Effector CD4-positive, alpha-beta T cell (primary cell): ENCODE results near the gene RAPGEF4.
A peak's percentile ranks its signal among the peaks of the same experiment; 100 is the strongest.

ENCODE experiments used
- DNase-seq: peaks from one replicate; pipeline ENCODE4 v3.0.0-alpha.2; 2020

The RAPGEF4 gene

DNA sequence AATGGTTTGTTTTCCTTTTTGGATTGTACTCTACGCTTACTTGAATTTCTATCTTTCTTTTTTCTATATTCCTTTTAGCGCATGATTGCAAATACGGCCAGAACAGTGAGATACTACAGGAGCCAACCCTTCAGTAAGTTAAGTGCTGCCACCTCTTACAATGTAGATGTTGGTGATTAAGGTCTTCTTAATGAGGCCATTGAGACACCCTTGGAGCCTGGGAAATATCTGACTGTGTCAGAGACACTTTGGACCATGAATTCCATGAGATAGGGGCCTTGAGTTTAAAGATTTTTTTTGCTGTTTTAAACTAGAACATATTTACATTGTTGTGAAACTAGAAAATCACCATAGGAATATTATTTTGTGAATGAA, 312.9 kb downstream of the RAPGEF4 start:
- DNase-seq = no peak

GRCh38 chr2:173048897-173049661, 313.4 kb downstream of the RAPGEF4 start:
- no peak for DNase-seq

GRCh38 chr2:173049831-173050230, 314.2 kb downstream of the RAPGEF4 start:
- DNase-seq = no peak

GRCh38 chr2:173050684-173051083, 315.0 kb downstream of the RAPGEF4 start:
- DNase-seq = no peak

- no peak for DNase-seq
Measured at GRCh38 chr2:173051463-173052215, 316.0 kb downstream of the RAPGEF4 start.

GRCh38 chr2:173053043-173053699, 317.5 kb downstream of the RAPGEF4 start:
- DNase-seq = no peak

- DNase-seq = no peak
Measured at GRCh38 chr2:173054466-173054865, 318.8 kb downstream of the RAPGEF4 start.

- no peak for DNase-seq
Measured at GRCh38 chr2:173056705-173057364, 321.2 kb downstream of the RAPGEF4 start.

DNA sequence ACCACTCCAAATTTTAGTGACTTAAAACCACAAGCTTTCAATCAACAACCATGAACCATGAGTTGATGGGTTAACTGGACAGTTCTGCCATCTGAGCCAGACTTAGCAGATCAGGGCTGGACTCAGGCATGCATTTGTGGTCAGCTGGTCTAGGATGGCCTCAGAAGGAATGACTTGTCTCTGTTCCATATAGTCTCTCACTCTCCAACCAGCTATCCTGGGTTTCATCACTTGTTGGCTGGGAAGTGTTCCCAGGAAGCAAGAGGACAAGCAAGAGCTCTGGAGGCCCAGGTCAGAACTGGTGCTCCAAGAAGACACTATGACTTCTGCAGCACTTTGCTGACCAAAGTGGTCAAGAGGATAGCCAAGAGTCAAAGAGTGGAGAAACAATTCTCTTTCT, 322.5 kb downstream of the RAPGEF4 start:
- no peak for DNase-seq

GRCh38 chr2:173058673-173059072, 323.0 kb downstream of the RAPGEF4 start:
- DNase-seq = no peak

DNA sequence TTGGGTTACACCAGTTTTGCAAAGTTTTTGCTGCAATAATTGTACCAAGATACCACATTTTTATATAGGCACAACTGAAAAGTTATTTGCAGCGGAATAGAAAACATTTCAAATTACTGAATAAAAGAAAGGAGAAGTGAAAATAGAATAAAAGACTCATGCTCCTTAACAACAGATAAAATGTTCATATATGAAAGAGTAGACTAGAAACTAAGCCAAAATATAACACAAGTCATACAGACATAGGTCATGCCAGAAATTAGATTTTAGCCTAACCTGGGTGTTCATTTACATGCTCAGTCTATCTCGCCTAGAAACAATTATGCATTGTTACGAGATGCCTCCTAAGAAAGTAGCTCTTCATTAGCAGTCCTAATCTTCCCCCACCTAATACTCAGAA, 323.6 kb downstream of the RAPGEF4 start:
- no peak for DNase-seq

DNA sequence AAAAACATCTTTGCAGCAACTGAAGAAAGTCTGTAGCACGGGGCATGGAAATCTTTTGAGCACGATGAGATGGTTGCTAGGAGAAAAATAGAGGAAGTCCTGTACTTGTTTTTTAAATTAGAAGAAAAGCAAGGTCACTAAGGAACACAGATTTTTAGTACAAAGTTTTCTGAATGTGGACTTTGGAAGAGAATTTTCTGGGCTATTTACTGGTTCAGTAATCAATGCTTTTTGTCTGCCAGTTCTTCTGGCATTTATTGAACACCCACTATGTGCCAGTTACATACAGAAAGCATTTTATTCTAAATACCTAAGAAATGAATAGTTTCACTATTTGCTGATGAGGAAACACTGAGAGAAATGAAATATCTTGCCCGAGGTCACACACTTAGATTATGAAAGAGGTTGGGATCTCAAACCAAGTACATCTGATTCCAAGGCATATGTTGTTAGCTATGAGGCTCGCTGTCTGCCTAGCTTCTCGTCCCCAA, 324.4 kb downstream of the RAPGEF4 start:
- no peak for DNase-seq

- no peak for DNase-seq
Measured at GRCh38 chr2:173062801-173063200, 327.2 kb downstream of the RAPGEF4 start.

DNA sequence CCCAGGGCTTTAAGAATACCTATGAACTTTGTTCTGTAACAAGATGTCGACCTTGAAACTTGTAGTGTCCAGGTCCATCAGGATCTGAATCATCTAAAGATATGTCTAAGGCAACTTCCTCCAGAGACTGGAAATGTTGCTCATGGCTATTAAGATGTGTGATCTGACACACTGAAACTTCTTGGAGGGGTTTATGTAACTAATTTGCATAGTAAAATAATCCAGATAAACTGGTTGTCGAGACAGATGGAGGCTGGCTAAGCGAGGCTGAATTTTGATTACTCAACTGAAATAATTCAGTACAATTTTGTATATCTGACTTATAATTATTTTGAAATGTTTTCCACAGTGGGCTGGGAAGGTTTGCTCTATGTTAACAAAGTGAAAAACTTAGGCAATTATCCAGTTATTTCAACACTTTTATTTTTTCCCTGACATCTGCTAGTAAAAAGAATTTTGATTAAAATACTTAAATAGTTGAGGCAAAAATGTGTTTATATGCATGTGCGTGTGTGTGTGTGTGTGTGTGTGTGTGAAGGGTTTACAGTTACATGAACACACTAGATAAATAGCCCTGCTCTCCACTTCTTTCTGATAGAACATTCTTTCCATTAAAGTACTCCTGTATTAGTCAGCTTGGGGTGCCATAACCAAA, 328.6 kb downstream of the RAPGEF4 start:
- no peak for DNase-seq

- DNase-seq = no peak
Measured at GRCh38 chr2:173066887-173067676, 331.4 kb downstream of the RAPGEF4 start.

DNA sequence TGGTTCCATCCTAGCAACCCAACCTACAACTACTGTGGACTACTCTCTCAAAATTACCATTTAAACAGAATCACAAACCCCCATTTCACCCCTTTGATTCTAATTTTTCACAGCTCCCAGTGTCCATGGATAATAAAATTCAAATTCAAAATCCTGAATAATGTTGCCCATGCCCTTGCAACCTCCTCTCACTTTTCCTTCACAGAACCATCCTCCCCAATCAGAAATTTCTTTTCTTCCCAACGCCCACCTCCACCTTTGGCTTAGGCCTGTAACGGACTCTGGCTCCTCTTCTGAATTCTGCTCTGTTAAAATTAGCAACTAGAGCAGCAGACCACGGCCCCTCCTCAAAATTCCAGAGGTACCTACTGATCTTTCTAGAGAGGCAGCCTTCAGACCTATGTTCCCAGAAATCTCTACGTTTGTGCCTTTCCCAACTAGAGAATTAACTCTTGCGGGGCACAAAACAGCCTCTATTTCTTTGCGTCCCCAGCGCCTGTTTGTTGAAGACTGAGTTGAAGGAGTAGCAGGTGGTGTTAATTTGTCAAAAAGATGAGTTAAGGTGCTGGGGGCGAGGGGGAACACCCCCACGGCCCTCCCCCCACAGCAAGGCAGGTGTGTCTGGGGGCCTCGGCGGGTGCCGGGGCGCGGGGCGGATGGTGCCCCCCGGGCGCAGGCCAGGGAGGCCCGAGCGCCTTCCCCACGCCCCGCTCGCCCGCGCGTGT, 339.6 kb downstream of the RAPGEF4 start:
- DNase-seq = no peak

- peak; percentile 20 for DNase-seq
Measured at GRCh38 chr2:173075781-173076580, 340.3 kb downstream of the RAPGEF4 start, which contains the start of gene MAP3K20. Gene MAP3K20 (plus strand): TSS chr2:173075846. CDS start chr2:173091032, 15,186 bp downstream.

DNA sequence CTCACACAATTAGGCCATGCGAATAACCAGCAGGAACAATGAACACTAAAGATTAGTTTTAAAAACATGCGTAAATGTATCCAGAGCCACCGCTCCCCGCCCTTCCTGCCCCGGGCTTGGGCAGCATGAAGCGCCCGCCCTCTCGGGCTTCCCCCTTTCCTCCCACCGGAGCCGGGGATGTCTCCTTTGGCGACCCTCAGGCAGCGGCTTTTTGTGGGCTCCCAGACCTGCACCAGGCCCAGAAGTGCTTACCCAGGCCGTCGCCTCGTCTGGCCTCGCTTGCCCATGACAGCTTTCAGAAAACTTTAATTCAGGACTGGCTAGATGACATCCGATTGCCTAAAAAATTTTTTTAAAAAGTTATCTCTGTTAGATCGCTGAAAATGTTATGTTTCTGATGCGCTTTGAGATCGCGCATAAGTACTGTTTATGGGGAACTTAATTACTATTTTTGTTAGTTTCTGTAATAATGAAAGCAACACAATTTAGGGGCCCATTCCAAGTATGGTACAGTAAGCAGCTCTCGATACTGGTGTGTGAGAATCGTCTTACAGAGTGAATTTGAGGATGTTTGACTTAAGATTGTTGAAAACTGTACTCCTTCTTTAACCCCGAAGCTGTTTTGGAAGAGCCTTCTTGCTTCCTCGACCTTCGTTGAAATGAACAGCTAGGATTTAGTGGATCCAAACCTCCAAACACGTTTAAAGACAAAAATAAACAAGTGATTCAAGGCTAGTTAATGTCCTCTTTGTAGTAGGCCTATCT, 341.1 kb downstream of the RAPGEF4 start:
- no peak for DNase-seq
